Caco-2 (cell line): Measurements from ENCODE around the gene WNK2. TPM values are rescaled to one million over a fixed set of nuclear protein-coding genes. Genes with fewer than 3 reads are reported as not detected.

ENCODE experiments used
- BruUV-seq: library from RNA; stranded (reverse); fragments of 400-500 nt; replicated peaks from 2 replicates; lab custom pipeline; 2021; lab: Mats Ljungman, UMichigan
- CTCF ChIA-PET: fragments of 300-600 bp; sonication (Branson Sonifier 250); formaldehyde crosslinking; loops from one replicate; lab custom pipeline; 2022; ENCODE audit warnings: antibody characterized with exemption; lab: Charles Lee
- POLR2A ChIA-PET: fragments of 300-600 bp; sonication (Branson Sonifier 250); formaldehyde crosslinking; loops from one replicate; lab custom pipeline; 2022; ENCODE audit warnings: antibody characterized with exemption; lab: Charles Lee
- DNase-seq, 2 experiments: peaks; one replicate each; pipeline versions ENCODE4 v3.0.0 to v3.0.0-alpha.2; 2020 to 2022
- H3K27me3 ChIP-seq: replicated peaks from 2 replicates; pipeline ENCODE4 v1.6.0; 2011; ENCODE audit warnings: low read length; ENCODE audit not compliant: control insufficient read depth, insufficient read depth
- H3K36me3 ChIP-seq: 2 replicates; pipeline ENCODE4 v1.5.1; 2011; ENCODE audit warnings: low read length; ENCODE audit not compliant: control insufficient read depth, insufficient read depth
- H3K4me1 ChIP-seq: fragments of 250-450 bp; sonication (Bioruptor Pico); 2 replicates; pipeline ENCODE4 v1.5.1; 2020; ENCODE audit warnings: mild to moderate bottlenecking
- H3K4me3 ChIP-seq: 2 replicates; pipeline ENCODE4 v1.5.1; 2011; ENCODE audit warnings: low read depth, mild to moderate bottlenecking, control low read depth, low read length
- H3K9me3 ChIP-seq: fragments of 250-450 bp; sonication (Bioruptor Pico); 2 replicates; pipeline ENCODE4 v1.5.1; 2020; ENCODE audit warnings: mild to moderate bottlenecking, moderate library complexity
- H3K27ac Mint-ChIP-seq: one replicate; pipeline ENCODE4 v1.8.0; 2022; ENCODE audit warnings: mixed read lengths; ENCODE audit not compliant: unreplicated experiment
- H3K27me3 Mint-ChIP-seq: one replicate; pipeline ENCODE4 v1.8.0; 2022; ENCODE audit warnings: mixed read lengths; ENCODE audit not compliant: insufficient read depth, unreplicated experiment
- H3K36me3 Mint-ChIP-seq: one replicate; pipeline ENCODE4 v1.8.0; 2022; ENCODE audit warnings: mild to moderate bottlenecking, mixed read lengths; ENCODE audit not compliant: insufficient read depth, unreplicated experiment
- H3K4me1 Mint-ChIP-seq: one replicate; pipeline ENCODE4 v1.8.0; 2022; ENCODE audit warnings: low read depth, mixed read lengths; ENCODE audit not compliant: unreplicated experiment
- H3K4me3 Mint-ChIP-seq: one replicate; pipeline ENCODE4 v1.8.0; 2022; ENCODE audit warnings: mild to moderate bottlenecking, moderate library complexity, mixed read lengths; ENCODE audit not compliant: unreplicated experiment
- H3K9me3 Mint-ChIP-seq: one replicate; pipeline ENCODE4 v1.8.0; 2022; ENCODE audit warnings: mixed read lengths; ENCODE audit not compliant: unreplicated experiment
- CTCF ChIP-seq, 2 experiments: fragments of 200-600 bp in 1 of 2; IDR thresholded peaks; 1 replicate in 1 of 2; 2 replicates in 1 of 2; pipeline versions ENCODE4 v1.5.1 to v1.8.0; 2011 to 2022; ENCODE audit warnings: antibody characterized with exemption in 1 of 2, control low read depth in 1 of 2, inconsistent platforms in 1 of 2, low read depth in 1 of 2, low read length in 1 of 2, mild to moderate bottlenecking in 1 of 2, moderate library complexity in 1 of 2; ENCODE audit not compliant: insufficient read depth in 1 of 2, severe bottlenecking in 1 of 2, unreplicated experiment in 1 of 2
- intact Hi-C: fragments of 100-400 bp; cut with micrococcal nuclease; formaldehyde crosslinking; loops from one replicate; pipeline ENCODE4 v1.10.0; 2022; ENCODE audit not compliant: unreplicated experiment
- total RNA-seq: library from RNA; stranded (reverse); gene quantifications from 2 replicates; pipeline ENCODE4 v1.2.3, GENCODE V29; 2022

WNK2 gene
- total RNA-seq, 1 experiment from 2014 or later: 21.7 TPM

DNA sequence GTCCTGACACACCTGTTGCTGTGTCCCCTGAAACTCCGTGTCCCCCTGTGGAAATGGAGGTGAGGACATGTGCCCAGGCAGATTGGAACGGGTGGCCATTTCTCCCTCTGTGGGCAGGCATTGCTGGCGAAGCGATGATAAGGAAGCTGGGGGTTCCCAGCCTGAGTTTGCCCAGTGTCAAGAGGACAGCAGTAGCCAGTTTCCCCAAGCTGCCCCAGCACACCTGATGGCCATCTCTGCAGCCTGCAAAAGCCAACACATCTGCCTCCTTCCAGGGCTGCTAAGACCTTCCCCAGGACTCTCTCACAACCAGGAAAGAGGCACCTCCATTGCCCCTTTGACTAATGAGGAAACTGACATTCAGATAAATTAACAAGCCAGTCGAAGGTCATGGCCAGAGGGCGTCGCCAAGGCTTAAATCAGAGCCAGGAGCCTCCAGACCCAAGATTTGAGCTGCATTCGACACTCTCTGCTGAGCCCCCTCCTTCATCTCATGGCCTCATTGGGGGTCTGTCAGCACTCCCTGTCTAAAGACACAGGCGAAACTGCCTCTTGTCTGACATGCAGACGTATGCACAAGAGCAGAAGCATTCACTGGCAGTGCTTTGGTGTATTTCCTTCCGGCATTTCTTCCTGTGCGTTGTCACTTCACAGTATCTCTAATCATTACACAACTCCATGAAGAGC lies 10.4 kb upstream of the WNK2 start:
- no peak overlapping the region for H3K27ac Mint-ChIP-seq
- intact Hi-C loops: no loop called here
- H3K4me3 ChIP-seq: no peak overlapping the region
- DNase-seq: no peak
- H3K27me3 ChIP-seq: no peaks in the 10 kb centered on the region
- TF ChIP-seq CTCF (IDR thresholded peaks at IDR 0.05; ENCODE audit: insufficient read depth in 1 of 2, low read depth in 1 of 2, low read length in 1 of 2, severe bottlenecking in 1 of 2, unreplicated experiment in 1 of 2): no peak
- no peaks in the 10 kb centered on the region for H3K27me3 Mint-ChIP-seq
- no peaks in the 10 kb centered on the region for H3K9me3 ChIP-seq
- H3K9me3 Mint-ChIP-seq: no peaks in the 10 kb centered on the region
- no TSS peak for BruUV-seq
- no peaks in the 10 kb centered on the region for H3K36me3 Mint-ChIP-seq
- H3K4me1 Mint-ChIP-seq: no peaks in the 10 kb centered on the region
- H3K4me1 ChIP-seq: no peaks in the 10 kb centered on the region
- CTCF ChIA-PET: no interaction called here
- no peak overlapping the region for H3K4me3 Mint-ChIP-seq
- POLR2A ChIA-PET: no interaction called here
- no peaks in the 10 kb centered on the region for H3K36me3 ChIP-seq

- CTCF ChIA-PET: no interaction called here
- no peaks in the 10 kb centered on the region for H3K36me3 Mint-ChIP-seq
- no peak for TF ChIP-seq CTCF (IDR thresholded peaks at IDR 0.05; ENCODE audit: insufficient read depth in 1 of 2, low read depth in 1 of 2, low read length in 1 of 2, severe bottlenecking in 1 of 2, unreplicated experiment in 1 of 2)
- no peaks in the 10 kb centered on the region for H3K27me3 Mint-ChIP-seq
- no peak overlapping the region for H3K4me3 Mint-ChIP-seq
- H3K9me3 Mint-ChIP-seq: no peaks in the 10 kb centered on the region
- H3K27ac Mint-ChIP-seq: no peak overlapping the region
- BruUV-seq: no TSS peak
- Histone ChIP-seq H3K27me3 (no peaks in the 10 kb centered on the region), H3K4me1 (no peaks in the 10 kb centered on the region), H3K4me3 (no peak overlapping the region), H3K36me3 (no peaks in the 10 kb centered on the region), H3K9me3 (no peaks in the 10 kb centered on the region)
- no peaks in the 10 kb centered on the region for H3K4me1 Mint-ChIP-seq
- intact Hi-C loops: no loop called here
- POLR2A ChIA-PET: no interaction called here
- no peak for DNase-seq
Observed at GRCh38 chr9:93174976-93175375, 9.0 kb upstream of the WNK2 start.

GRCh38 chr9:93177676-93178075 lies 6.3 kb upstream of the WNK2 start:
- BruUV-seq: no TSS peak
- no peak overlapping the region for H3K4me3 Mint-ChIP-seq
- H3K36me3 Mint-ChIP-seq: no peaks in the 10 kb centered on the region
- no peaks in the 10 kb centered on the region for H3K9me3 Mint-ChIP-seq
- intact Hi-C loops: no loop called here
- Histone ChIP-seq H3K9me3 (no peaks in the 10 kb centered on the region), H3K4me1 (no peaks in the 10 kb centered on the region), H3K4me3 (no peak overlapping the region), H3K27me3 (no peaks in the 10 kb centered on the region), H3K36me3 (no peaks in the 10 kb centered on the region)
- no peaks in the 10 kb centered on the region for H3K4me1 Mint-ChIP-seq
- ChIA-PET CTCF (no interaction called here), POLR2A (no interaction called here)
- DNase-seq: no peak
- no peaks in the 10 kb centered on the region for H3K27me3 Mint-ChIP-seq
- TF ChIP-seq CTCF (IDR thresholded peaks at IDR 0.05; ENCODE audit: insufficient read depth in 1 of 2, low read depth in 1 of 2, low read length in 1 of 2, severe bottlenecking in 1 of 2, unreplicated experiment in 1 of 2): no peak
- no peak overlapping the region for H3K27ac Mint-ChIP-seq
